COLO668 (cell line): ENCODE results near the gene CAMK1G.

Experiments
- DNase-seq: peaks from one replicate; lab custom pipeline; 2025; ENCODE audit not compliant: unreplicated experiment; lab: John Stamatoyannopoulos, UW

Gene CAMK1G

GRCh38 chr1:209659909-209660308, 76.4 kb downstream of the CAMK1G start:
- no peak for DNase-seq

- no peak for DNase-seq
These were observed 77.6 kb downstream of the CAMK1G start for GRCh38 chr1:209661071-209661470.

GRCh38 chr1:209662879-209663327, 79.4 kb downstream of the CAMK1G start:
- DNase-seq, result no peak
